ENCODE data around the gene PHLDA3.
"Not testable (repeated sequence)": the region's sequence is repeated elsewhere in the genome, so short reads cannot be mapped to it uniquely, and the experiment has no call there.

Gene PHLDA3

DNA sequence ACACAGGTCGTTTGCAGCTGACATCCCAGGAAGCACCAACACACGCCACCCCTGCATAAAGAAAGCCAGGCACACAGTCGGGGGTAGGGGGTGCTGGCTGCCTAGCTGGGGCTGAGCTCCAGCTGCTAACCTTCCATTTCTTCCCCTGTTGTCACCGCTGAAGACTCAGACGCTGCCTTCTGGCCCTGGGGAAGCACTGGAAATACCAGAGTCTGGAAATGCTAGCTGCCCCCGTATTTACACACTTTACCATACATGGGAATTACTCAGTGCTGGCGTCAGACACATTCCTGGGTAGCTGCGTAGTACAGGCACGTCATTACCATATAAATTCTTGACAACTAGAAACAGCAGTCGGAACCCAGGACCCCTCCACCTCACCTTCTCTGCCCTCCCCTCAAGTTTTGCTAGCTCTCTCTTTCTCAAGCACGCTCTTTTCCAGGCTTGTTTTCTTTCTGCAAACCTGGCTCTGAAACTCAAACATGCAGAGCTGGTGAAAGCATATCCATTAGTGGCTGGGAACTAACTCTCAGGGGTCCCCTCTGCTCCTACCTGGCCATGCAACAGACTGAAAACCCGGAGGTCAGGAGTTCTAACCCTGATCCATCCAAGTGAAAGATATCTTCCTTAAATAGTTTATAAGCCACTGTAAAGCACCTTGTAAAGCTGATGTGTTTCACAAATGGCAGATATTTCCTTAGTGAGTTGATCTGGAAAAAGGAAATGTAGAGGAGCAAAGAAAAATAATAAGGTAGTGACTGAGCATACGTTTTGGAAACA, 34.6 kb upstream of the PHLDA3 start:
- DNase-seq = no peak

DNA sequence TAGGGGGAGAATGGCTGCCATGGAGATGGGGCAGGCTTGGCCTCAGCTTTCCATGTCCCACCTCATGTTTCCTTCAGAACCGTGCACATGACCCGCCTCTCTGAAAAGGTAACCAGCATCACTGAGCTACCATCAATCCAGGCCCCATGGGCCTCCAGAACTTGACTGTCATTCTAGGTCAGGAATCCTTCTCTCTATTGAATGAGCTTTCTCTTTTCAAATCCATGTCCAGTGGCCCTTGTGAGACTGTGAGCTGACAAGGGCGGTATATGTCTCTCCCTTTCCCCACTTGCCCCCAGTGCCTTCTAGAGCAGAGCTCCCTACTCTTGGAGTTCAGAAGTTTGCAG, 33.5 kb upstream of the PHLDA3 start:
- no peak for DNase-seq

DNA sequence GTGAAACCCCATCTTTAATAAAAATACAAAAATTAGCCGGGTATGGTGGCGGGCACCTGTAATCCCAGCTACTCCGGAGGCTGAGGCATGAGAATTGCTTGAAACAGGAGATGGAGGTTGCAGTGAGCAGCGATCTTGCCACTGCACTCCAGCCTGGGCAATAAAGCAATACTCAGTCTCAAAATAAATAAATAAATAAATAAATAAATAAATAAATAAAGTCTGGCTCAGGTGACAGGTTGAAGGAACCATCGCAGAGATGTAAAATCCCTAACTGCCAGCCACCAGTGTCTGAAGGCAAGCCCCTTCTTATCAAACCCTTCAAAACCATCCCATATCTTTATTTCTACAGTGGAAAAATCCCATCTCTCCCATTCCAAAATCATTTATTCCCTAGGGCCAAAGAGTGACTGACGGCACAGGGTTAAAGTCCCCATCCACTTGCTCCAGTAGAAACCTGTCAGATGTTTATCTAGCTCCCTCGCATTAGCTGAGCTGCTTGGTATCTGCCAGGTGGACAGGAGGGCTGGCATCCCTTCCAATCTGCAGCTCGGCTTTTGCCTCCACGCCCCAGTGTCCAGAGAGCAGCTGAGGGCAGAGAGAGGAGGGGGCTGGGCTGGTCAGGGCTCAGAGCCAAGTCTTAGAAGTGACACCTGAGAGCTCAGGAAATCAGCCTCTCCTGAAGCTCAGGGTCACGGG, 33.0 kb upstream of the PHLDA3 start:
- DNase-seq = no peak

DNA sequence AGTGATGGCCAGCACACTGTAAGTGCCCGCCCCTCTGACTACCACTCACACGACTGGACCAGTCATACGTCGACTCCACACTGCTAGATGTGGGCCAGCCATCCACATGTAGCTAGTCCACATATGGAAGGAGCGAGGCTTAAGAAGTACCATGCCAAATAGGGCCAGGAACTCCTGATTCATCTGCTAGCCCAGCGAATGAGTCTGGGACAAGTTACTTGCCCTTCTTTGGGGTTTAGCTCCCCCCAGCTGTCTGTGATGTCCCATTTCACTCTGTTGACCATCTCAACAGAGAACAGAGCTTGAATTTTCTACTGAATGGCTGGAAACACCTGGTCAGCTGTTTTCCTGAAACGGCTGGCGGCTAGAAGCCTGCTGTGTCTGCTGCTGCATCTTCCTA, 32.2 kb upstream of the PHLDA3 start:
- DNase-seq = no peak

DNA sequence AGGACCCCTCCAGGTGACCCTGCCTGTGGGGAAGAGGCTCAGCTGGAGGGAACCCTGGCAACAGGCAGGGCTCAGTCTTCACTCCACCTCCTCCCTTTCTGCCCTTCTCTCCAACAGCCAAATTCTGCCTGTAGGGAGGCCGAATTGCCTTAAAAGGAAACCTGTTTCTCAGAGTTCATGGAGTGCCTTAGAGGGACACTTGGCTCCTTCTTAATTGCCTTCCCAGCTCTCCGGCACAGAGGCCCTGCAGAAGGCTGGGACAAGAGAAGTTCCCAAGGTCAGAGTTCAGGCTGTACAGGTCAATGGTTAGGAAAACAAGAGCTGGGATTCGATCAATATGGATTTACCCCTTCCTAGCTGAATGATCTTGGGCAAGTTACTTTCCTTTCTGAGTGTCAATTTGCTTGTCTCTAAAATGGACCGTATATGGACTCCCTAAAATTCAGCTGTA, 31.7 kb upstream of the PHLDA3 start:
- no peak for DNase-seq

DNA sequence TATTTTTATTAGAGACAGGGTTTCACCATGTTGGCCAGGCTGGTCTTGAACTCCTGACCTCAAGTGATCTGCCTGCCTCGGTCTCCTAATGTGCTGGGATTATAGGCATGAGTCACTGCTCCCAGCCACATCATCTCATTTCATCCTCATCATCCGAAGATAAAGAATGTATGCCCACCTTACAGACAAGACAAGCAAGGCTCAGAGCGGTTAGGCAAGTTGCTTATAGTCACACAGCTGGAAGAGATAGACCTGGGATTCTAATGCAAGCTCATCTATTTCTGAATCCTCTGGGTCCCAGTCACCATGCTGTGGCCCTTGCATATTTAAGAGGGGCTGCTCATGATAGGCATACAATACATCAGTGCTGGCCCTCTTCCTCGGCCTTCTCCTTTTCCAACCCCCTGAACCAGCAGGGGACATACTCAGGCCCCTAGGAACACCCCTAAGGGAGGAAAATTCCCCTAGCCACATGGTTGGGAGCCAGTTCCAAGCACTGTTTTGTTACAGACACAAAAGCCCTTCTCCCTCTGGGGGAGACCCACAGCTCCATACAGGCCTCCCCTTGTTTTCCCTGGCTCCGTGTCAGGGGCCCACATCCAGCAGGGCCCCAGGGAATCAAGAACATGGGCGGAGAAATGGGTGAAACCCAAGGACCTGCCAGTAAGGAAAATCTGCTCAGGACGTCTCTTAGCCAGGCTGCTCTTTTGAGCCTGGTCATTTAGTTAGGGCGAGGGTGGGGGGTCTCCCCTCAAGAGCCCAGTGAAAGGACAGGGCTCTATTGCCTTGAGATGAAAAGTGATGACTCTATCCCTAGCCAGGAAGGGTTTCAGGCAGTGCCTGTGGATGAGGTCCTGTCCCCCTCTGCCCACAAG, 31.0 kb upstream of the PHLDA3 start:
- DNase-seq = no peak

DNA sequence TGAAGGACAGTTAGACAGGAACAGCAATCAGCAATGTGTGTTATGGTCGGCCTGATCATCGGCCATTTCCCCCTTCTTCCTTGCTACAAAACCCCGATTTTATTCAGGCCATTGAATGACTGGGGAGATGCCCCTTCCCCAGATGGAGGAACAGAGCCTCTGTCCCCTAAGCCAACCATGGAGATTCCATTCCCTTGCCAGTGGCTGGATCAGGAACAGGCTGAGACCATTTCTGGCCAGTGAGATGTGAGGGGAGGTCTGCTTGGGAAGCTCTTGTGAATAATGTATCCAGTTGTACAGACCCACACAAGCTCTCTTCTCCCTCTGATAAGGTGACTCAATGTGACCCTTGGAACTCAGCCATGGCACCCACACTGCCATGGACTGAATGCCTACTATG, 30.2 kb upstream of the PHLDA3 start:
- DNase-seq = no peak

DNA sequence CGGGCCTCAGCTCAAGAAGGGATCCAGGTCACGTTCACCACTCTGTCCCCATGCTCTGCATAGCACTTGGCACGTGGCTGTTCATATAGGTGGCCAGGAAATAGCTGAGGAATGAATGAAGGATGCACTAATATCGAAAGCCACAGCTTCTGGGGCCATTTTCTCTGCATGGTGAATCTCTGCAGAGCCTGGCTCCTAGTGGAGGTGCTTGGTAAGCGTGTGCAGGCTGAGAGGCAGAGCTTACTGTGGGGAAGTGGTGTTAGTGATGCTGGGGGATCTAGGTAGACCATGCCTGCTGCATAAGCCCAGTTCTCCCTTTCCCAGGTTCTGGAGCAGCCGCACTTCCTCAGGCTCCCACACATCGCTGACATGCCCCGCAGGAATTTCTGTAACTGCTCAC, 29.6 kb upstream of the PHLDA3 start:
- no peak for DNase-seq

DNA sequence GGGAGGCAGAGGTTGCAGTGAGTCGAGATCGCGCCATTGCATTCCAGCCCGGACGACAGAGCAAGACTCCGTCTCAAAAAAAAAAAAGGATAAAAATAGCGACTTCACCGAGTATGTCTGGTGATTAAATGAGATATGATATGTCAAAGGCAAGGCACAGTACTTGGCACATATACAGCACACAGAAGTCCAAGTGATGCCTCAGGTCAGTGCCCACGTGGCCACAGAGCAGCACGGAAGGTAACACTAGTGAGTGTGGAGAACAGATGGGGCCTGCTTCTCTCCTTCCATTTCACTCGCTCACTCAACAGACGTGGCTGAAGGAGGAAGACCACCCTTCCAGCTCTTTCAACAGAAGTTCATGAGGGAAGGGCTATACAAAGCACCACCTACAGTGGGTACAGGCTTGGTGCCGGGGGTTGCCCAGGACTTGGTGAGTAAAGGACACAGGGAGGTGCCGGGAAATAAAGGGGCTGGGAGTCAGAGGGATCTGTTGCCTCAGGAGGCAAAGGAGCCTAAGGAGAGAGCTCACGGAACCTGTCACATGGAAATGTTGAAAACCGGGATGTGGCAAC, 29.0 kb upstream of the PHLDA3 start:
- DNase-seq = no peak

DNA sequence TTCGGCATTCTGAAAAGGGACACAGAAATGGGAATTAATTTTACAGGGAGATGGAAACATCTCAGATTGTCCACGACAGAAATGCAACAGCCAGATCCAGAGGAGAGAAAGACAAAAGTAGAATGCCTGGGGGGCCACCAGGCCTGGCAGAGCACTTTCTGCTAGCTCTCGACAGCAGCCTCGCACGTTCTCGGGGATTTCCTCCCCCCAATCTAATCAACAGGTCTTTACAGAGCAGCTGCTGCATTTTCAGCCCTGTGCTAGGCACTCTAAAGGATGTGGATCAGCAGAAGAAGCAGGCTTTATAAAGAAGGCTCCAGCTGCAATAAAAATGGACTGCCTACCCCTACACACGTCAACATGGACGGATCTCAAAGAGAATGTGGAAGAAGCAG, 27.3 kb upstream of the PHLDA3 start:
- DNase-seq = no peak

DNA sequence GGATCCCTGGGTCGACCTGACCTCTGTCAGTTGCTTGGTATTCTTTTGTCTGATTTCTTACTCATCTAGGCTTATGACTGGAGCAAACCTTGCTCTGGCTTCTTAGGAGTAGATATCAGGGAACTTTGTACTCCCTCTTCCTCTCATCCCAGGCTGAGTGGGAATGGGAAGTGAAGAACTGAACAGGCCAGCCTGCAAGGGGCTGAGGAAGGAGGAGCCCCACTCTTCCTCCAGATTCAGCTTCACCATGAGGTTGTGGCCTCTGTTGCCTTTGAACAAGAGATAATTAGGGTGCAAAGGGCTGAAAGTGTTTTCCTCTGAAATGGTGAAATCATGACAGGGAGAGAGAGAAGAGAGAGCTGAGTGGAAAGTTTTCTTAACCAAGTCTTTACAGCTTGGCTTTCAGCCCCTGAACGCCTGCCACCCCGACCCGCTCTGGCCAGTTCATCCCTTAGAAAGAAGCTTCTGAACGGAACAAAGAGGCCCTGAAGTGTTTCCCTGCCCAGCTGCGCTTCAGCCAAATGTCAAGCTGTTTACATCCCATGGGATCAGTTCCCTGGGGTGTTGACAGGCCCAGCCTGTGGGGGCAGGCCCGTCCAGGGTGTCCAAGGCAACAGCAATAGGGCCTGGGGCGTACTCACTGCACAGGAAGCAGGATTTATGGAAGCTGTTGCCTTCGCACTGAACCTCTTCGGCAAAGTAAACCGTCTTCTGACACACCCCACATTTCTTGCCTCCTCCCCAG, 26.7 kb upstream of the PHLDA3 start:
- DNase-seq = no peak

DNA sequence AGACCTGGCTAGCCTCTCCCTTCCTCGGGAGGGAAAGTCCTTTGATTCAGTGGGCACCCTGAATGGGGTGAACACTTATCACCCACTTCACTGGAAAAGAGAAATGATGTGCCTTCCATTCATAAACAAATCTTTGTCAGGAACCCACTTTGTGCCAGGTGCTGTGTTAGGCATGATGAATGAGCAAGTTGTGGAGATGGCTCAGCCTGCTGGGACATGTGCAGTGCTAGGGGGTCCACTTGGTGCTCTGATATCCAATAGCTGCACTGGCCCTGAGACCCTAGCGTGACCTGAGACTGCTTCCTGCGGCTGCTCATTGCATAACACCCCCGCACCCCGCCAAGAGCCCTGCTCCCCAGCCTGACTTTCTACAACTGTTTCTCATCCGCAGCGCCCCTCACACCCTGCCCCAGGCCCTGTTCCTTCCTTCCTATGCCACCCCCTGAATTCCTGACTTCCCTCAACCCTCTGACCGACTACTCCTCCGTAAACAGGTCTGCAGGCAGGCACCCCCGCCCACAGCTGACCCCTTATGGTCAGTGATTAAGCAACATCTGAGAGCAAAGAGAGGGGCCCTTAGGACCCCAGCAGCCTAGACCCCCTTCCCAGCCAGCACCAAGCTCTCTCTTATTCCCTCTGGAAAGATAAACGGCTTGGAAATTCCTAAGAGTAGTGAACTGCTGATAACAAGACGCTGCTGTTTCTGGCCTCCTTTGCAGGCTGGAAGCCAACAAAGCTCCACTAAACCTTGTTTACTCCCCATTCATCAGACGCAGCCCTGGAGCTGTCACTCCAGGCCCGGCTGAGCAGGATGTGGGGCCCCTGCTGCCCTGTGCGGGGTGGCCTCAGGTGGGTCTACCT, 25.0 kb upstream of the PHLDA3 start:
- no peak for DNase-seq

DNA sequence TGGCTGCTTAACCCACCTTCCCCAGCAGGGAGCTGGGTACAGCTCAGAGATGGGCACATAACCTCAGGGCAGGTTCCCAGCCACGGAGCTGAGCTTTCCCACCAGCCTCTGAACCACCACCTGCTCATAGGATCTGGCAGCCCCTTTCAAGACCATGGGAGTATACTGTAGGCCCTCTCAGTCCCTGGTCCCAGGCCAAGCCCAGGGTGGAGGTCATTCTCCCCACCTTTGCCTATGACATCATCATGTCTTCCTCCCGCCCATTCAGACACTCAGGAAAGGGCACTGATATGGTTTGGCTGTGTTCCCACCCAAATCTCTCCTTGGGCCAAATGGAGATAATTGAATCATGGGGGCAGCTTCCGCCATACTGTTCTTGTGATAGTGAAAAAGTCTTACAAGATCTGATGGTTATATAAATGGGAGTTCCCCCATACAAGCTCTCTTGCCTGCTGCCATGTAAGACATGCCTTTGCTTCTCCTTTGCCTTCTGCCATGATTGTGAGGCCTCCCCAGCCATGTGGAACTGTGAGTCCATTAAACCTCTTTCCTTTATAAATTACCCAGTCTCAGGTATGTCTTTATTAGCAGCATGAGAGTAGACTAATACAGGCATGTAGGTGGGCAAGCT, 24.2 kb upstream of the PHLDA3 start:
- DNase-seq = not testable (repeated sequence)

DNA sequence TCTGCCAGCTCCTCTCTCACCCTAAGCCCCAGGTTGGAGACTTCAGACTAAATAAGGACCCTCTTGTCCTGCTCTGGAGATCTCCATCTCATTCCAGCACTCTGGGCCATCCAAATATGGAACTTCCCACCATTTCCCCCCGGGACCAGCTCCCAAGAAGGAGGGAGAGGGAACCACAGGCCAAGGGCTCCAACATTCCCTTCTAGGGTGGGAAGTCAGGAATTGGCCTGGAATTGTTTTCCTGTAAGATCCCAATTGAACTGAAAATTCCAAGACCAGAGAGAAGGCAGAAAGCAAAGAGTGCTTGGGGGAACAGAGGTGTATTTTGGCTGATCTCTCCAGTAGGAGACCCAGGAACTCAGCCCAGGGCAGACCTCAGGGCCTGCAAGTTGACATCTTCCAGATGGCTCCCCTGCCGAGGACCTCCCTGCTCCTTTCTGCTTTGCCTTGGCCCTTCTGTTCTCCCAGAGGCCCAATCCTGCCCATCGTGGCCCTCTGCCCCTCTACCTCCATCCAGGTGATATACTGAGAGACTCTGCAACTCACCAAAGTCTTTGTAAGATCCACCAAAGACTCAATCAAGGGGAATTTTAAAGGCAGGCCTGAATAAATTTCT, 23.0 kb upstream of the PHLDA3 start:
- DNase-seq = no peak

DNA sequence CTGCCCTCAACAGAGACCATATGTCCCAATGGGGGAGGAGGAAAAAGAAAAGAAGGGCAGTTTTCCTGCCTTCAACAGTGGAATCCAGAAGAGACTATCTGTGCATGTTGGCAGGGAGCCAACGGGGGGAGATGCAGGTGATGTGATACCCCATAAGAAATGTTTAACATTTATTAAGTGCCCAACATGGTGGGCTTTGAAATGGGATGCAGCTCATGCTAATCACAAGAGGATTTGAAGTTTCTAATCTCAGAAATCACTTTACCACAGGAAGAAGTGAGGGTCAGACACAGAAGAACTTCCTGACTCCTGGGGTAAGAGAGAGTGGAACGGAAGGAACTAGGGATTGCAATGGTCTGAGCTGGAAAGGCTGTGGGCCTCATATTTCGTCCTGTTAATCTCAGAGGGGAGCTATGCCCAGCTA, 21.7 kb upstream of the PHLDA3 start:
- no peak for DNase-seq

DNA sequence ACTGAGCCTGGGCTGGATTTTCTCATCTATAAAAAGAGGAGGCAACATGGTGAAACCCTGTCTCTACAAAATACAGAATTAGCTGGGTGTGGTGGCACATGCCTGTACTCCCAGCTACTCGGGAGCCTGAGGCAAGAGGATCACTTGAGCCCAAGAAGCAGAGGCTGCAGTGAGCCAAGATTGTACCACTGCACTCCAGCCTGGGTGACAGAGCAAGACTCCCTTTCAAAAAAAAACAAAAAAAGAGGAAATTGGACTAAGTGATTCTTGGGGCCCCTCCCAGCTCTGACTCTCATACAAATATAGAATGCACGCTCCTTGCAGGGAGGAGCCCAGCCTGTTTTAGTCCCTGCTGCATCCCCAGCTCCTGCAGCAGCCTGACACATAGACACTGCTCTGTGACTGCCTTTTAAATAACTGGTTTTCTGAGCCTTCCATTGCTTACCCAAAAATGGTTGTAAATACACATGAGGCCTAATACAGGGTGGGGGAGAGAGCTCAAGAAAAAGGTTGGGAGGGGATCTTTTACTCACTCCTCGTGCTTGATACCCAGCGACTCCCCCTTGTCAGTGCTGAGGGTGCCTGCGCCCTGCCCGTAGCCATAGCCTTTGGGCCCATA, 20.8 kb upstream of the PHLDA3 start:
- no peak for DNase-seq

DNA sequence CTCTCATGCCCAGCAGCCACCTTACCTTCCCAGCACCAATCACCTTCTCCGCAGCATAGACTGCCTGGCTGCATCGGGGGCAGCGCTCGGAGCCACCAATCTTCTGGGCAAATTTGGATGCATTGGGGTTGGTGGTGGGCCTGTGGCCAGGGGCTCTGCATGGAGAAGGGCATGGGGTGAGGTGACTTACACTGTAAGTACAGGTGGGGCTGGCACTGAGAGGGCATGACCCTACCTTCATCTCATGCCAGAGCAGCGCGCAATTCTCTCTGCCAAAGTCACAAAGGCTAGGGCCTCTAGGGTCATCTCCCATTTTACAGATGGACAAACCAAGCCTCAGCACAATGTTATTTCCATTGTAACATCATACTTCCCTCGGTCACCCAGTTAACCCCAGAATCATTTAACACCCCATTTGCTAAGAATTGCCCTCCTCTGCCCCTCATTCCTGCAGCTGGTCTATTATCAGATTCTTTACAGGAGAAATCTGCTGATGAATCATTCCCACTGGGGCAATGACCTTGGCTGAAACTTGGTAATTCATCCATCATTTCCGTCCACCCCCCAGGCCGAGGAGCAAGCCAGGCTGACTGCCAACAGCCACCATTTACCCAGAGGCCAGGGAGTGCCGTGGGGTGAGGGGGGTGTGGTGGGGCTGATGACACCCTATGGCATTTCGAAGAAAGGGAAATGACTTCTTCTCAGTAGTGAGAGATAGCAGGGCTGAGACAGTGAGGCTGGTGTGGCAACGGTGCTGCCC, 20.0 kb upstream of the PHLDA3 start:
- no peak for DNase-seq

DNA sequence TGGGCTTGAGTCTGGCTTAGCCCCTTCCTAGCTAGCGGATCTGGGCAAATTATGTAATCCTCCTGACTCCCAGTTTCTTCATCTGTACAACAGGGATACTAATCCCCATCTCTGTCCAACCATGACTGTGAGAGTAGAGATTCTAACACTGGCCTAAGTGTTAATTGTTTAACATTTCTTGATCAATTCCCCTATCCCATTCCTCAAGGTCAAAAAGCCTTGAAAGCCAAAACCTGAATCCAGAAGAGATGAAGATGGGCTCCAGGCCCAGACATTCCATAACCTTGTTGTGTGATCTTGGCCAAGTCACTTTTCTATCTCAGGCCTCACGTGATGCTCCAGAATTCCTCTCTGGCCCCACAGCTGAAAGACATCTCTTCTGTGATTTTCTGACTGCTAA, 18.8 kb upstream of the PHLDA3 start:
- no peak for DNase-seq

DNA sequence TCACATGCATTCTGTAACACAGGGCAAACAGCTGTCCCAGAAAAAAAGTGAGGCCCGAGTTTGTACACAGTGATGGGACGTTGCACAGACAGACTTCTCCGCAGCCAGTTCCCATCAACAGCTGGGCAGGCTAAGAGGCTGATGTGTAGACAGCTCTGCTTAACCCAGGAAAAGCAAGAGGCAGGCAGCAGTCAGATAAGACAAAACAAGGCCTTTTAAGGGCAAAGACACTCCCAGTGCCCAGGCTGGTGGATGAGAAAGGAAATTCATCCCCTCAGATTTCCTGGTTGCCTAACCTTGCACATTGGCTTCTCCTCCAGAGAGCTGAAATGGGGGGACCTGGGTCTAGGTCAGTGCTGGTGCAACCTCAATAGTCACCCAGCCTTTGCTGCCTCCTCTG, 17.2 kb upstream of the PHLDA3 start:
- no peak for DNase-seq
